Caki2 (cell line): ENCODE results near the gene HEXIM2. TPM values are rescaled to one million over a fixed set of nuclear protein-coding genes. Genes with fewer than 3 reads are reported as not detected.
"Not testable (repeated sequence)": the region's sequence is repeated elsewhere in the genome, so short reads cannot be mapped to it uniquely, and the experiment has no call there.

Experiments used
- DNase-seq: peaks from one replicate; pipeline ENCODE4 v3.0.0-alpha.2; 2015; ENCODE audit warnings: low read depth
- in situ Hi-C: cut with HindIII; loops from 2 replicates; pipeline ENCODE4 v1.10.0; 2016; ENCODE audit warnings: low sequenced_read_pairs, low pct_unique_long_range_greater_than_20kb, mixed read lengths
- total RNA-seq: library from RNA; depleted of rRNA; stranded (reverse); fragments of >200 nt; shearing (Covaris generic); gene quantifications from 2 replicates; pipeline ENCODE4 v1.2.3, GENCODE V29; 2014; ENCODE audit warnings: low replicate concordance; rRNA removed

Gene HEXIM2
- 36.7 and 53.4 TPM in 2 replicates for total RNA-seq

- in situ Hi-C loops: no loop called here
- DNase-seq: peak; percentile 100
These were observed at the start of gene HEXIM2 for GRCh38 chr17:45161288-45162024. Gene HEXIM2 (plus strand): TSS chr17:45161875. CDS start chr17:45162794, 919 bp downstream.

- no peak for DNase-seq
- in situ Hi-C loops: no loop called here
These were observed 48.9 kb upstream of the HEXIM2 start for GRCh38 chr17:45112559-45113423.

- in situ Hi-C loops: no loop called here
- DNase-seq: no peak
These were observed 48.3 kb upstream of the HEXIM2 start for GRCh38 chr17:45113424-45113754.

- in situ Hi-C loops: no loop called here
- DNase-seq: no peak
These were observed 47.4 kb upstream of the HEXIM2 start for GRCh38 chr17:45114117-45114932.

- DNase-seq: no peak
- in situ Hi-C loops: no loop called here
These were observed 46.6 kb upstream of the HEXIM2 start for GRCh38 chr17:45115015-45115625.

- in situ Hi-C loops: no loop called here
- no peak for DNase-seq
These were observed 45.8 kb upstream of the HEXIM2 start for GRCh38 chr17:45115871-45116270.

GRCh38 chr17:45116434-45117016 is 45.1 kb upstream of the HEXIM2 start:
- in situ Hi-C loops: no loop called here
- no peak for DNase-seq

- in situ Hi-C loops: no loop called here
- no peak for DNase-seq
These were observed 44.3 kb upstream of the HEXIM2 start for GRCh38 chr17:45117334-45117733.

- DNase-seq: no peak
- in situ Hi-C loops: no loop called here
These were observed 43.6 kb upstream of the HEXIM2 start for GRCh38 chr17:45117848-45118646.

GRCh38 chr17:45118691-45119090 is 43.0 kb upstream of the HEXIM2 start:
- DNase-seq: no peak
- in situ Hi-C loops: no loop called here

- DNase-seq: no peak
- in situ Hi-C loops: no loop called here
These were observed 41.7 kb upstream of the HEXIM2 start for GRCh38 chr17:45119964-45120363.

GRCh38 chr17:45120558-45120957 is 41.1 kb upstream of the HEXIM2 start:
- DNase-seq: no peak
- in situ Hi-C loops: no loop called here

- DNase-seq: no peak
- in situ Hi-C loops: no loop called here
These were observed 40.6 kb upstream of the HEXIM2 start for GRCh38 chr17:45121055-45121454.

GRCh38 chr17:45123076-45123770 is 38.5 kb upstream of the HEXIM2 start:
- DNase-seq: no peak
- in situ Hi-C loops: no loop called here

GRCh38 chr17:45123930-45124796 is 37.5 kb upstream of the HEXIM2 start:
- in situ Hi-C loops: no loop called here
- peak; percentile 86 for DNase-seq

- in situ Hi-C loops, DNase-seq: not testable (repeated sequence)
These were observed 36.9 kb upstream of the HEXIM2 start for GRCh38 chr17:45124797-45125122.
